HEK293 (cell line): Measurements from ENCODE around the gene TLL1.

Experiments
- ZNF621 ChIP-seq: fragments of 450-650 bp; formaldehyde crosslinking; IDR thresholded peaks from 2 replicates; pipeline ENCODE4 v1.5.1; 2017; ENCODE audit warnings: missing biosample characterization, missing genetic modification characterization
- TF ChIP-seq, protein P1 (sequence below): fragments of 450-650 bp; formaldehyde crosslinking; IDR thresholded peaks from 2 replicates; pipeline ENCODE4 v1.5.1; 2016; ENCODE audit warnings: missing biosample characterization, missing genetic modification characterization
- TF ChIP-seq, protein P2 (sequence below): fragments of 450-650 bp; formaldehyde crosslinking; IDR thresholded peaks from 2 replicates; pipeline ENCODE4 v1.5.1; 2016; ENCODE audit warnings: missing biosample characterization, missing genetic modification characterization

DNA sequence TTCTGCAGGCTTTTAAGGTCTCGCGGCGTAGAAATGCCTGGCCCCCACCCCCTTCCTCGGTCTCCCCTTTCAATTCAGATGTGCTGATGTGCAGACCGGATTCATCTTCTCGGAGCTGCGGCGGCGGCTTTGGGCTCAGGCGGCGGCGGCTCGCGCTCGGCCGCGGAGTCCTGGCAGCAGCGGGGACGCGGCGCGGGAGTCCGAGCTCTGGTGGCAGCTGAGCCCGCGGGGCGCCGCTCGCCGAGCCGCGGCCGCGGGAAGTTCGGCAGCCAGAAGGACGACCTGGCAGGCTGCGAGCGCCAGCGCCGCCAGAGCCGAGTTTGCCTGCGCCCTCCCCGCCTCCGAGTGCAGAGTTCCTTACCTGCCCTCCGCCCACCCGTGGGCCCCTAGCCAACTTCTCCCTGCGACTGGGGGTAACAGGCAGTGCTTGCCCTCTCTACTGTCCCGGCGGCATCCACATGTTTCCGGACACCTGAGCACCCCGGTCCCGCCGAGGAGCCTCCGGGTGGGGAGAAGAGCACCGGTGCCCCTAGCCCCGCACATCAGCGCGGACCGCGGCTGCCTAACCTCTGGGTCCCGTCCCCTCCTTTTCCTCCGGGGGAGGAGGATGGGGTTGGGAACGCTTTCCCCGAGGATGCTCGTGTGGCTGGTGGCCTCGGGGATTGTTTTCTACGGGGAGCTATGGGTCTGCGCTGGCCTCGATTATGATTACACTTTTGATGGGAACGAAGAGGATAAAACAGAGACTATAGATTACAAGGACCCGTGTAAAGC is 448 bp downstream of the TLL1 start:
- TF ChIP-seq, protein P1, sequence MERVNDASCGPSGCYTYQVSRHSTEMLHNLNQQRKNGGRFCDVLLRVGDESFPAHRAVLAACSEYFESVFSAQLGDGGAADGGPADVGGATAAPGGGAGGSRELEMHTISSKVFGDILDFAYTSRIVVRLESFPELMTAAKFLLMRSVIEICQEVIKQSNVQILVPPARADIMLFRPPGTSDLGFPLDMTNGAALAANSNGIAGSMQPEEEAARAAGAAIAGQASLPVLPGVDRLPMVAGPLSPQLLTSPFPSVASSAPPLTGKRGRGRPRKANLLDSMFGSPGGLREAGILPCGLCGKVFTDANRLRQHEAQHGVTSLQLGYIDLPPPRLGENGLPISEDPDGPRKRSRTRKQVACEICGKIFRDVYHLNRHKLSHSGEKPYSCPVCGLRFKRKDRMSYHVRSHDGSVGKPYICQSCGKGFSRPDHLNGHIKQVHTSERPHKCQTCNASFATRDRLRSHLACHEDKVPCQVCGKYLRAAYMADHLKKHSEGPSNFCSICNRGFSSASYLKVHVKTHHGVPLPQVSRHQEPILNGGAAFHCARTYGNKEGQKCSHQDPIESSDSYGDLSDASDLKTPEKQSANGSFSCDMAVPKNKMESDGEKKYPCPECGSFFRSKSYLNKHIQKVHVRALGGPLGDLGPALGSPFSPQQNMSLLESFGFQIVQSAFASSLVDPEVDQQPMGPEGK (tag by site-specific recombination): no peak
- TF ChIP-seq, protein P2, sequence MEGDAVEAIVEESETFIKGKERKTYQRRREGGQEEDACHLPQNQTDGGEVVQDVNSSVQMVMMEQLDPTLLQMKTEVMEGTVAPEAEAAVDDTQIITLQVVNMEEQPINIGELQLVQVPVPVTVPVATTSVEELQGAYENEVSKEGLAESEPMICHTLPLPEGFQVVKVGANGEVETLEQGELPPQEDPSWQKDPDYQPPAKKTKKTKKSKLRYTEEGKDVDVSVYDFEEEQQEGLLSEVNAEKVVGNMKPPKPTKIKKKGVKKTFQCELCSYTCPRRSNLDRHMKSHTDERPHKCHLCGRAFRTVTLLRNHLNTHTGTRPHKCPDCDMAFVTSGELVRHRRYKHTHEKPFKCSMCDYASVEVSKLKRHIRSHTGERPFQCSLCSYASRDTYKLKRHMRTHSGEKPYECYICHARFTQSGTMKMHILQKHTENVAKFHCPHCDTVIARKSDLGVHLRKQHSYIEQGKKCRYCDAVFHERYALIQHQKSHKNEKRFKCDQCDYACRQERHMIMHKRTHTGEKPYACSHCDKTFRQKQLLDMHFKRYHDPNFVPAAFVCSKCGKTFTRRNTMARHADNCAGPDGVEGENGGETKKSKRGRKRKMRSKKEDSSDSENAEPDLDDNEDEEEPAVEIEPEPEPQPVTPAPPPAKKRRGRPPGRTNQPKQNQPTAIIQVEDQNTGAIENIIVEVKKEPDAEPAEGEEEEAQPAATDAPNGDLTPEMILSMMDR (tag by site-specific recombination): no peak
- TF ChIP-seq ZNF621 (tag by site-specific recombination): no peak
